ENCODE measurements around the gene VEZT. TPM values are rescaled to one million over a fixed set of nuclear protein-coding genes. Genes with fewer than 3 reads are reported as not detected.
"Not testable (repeated sequence)": the region's sequence is repeated elsewhere in the genome, so short reads cannot be mapped to it uniquely, and the experiment has no call there.

VEZT gene
- total RNA-seq, 1 donor from 2014 or later, result 57.5 TPM

GRCh38 chr12:95319694-95320331 is 102.2 kb downstream of the VEZT start:
- no peak for DNase-seq (ENCODE audit: low spot score)

GRCh38 chr12:95321516-95322246 is 104.1 kb downstream of the VEZT start:
- no peak for DNase-seq (ENCODE audit: low spot score)

- DNase-seq (ENCODE audit: low spot score), result no peak
These were observed 104.7 kb downstream of the VEZT start for GRCh38 chr12:95322326-95322725.

- peak; percentile 19 for DNase-seq (ENCODE audit: low spot score)
These were observed 105.6 kb downstream of the VEZT start for GRCh38 chr12:95323212-95323611.

- not testable (repeated sequence) for DNase-seq (ENCODE audit: low spot score)
These were observed 106.6 kb downstream of the VEZT start for GRCh38 chr12:95324246-95324645.

GRCh38 chr12:95325501-95325900 is 107.9 kb downstream of the VEZT start:
- DNase-seq (ENCODE audit: low spot score), result no peak

GRCh38 chr12:95326445-95326844 is 108.8 kb downstream of the VEZT start:
- no peak for DNase-seq (ENCODE audit: low spot score)

- DNase-seq (ENCODE audit: low spot score), result no peak
These were observed 109.2 kb downstream of the VEZT start for GRCh38 chr12:95326855-95327254.

GRCh38 chr12:95328708-95329107 is 111.1 kb downstream of the VEZT start:
- no peak for DNase-seq (ENCODE audit: low spot score)

- DNase-seq (ENCODE audit: low spot score), result no peak
These were observed 118.3 kb downstream of the VEZT start for GRCh38 chr12:95335948-95336347.

GRCh38 chr12:95336387-95337067 is 118.9 kb downstream of the VEZT start:
- peak; percentile 80 for DNase-seq (ENCODE audit: low spot score)

GRCh38 chr12:95337146-95337545 is 119.5 kb downstream of the VEZT start:
- no peak for DNase-seq (ENCODE audit: low spot score)

GRCh38 chr12:95339086-95339788 is 121.6 kb downstream of the VEZT start:
- DNase-seq (ENCODE audit: low spot score), result no peak

- DNase-seq (ENCODE audit: low spot score), result no peak
These were observed 124.4 kb downstream of the VEZT start for GRCh38 chr12:95342008-95342407.

- no peak for DNase-seq (ENCODE audit: low spot score)
These were observed 126.0 kb downstream of the VEZT start for GRCh38 chr12:95343461-95344230.

GRCh38 chr12:95349291-95349690 is 131.7 kb downstream of the VEZT start:
- no peak for DNase-seq (ENCODE audit: low spot score)

- no peak for DNase-seq (ENCODE audit: low spot score)
These were observed 134.1 kb downstream of the VEZT start for GRCh38 chr12:95351748-95352147.

Measured in mucosa of gallbladder (tissue), 1 donor.